HepG2 (cell line): ENCODE data around the gene MYO1G. TPM values are rescaled to one million over a fixed set of nuclear protein-coding genes. Genes with fewer than 3 reads are reported as not detected.

Source experiments
- CREBL2 ChIP-seq: sonication (generic); formaldehyde crosslinking; IDR thresholded peaks from 2 replicates; pipeline ENCODE4 v1.8.1; 2023; ENCODE audit warnings: missing genetic modification reagents, mild to moderate bottlenecking, borderline replicate concordance
- FOXO4 ChIP-seq: sonication (generic); formaldehyde crosslinking; conservative IDR thresholded peaks from 2 replicates; pipeline ENCODE4 v1.8.1; 2023; ENCODE audit warnings: missing genetic modification reagents
- HOXA3 ChIP-seq: sonication (generic); formaldehyde crosslinking; IDR thresholded peaks from 2 replicates; pipeline ENCODE4 v1.5.0; 2020; ENCODE audit warnings: missing genetic modification reagents
- KLF6 ChIP-seq: IDR thresholded peaks from 2 replicates; pipeline ENCODE4 v1.8.0; 2016; ENCODE audit warnings: missing biosample characterization, missing genetic modification reagents
- MAFF ChIP-seq: IDR thresholded peaks from 2 replicates; pipeline ENCODE4 v1.6.1; 2011; ENCODE audit warnings: low read depth, low read length, improper control_type of control experiment
- PPARG ChIP-seq: conservative IDR thresholded peaks from 2 replicates; pipeline ENCODE4 v1.6.1; 2016; ENCODE audit warnings: missing biosample characterization, missing genetic modification reagents
- PREB ChIP-seq: sonication (generic); formaldehyde crosslinking; IDR thresholded peaks from 2 replicates; pipeline ENCODE4 v1.4.0; 2020; ENCODE audit warnings: missing genetic modification reagents
- RAD21 ChIP-seq: fragments of 450-650 bp; formaldehyde crosslinking; IDR thresholded peaks from 2 replicates; pipeline ENCODE4 v1.5.0; 2020; ENCODE audit warnings: mild to moderate bottlenecking
- RELA ChIP-seq: sonication (generic); formaldehyde crosslinking; IDR thresholded peaks from 2 replicates; pipeline ENCODE4 v1.4.0; 2020; ENCODE audit warnings: missing genetic modification reagents
- TCF7L2 ChIP-seq: IDR thresholded peaks from 2 replicates; pipeline ENCODE4 v1.6.1; 2011; ENCODE audit warnings: mild to moderate bottlenecking, low read depth, low read length, moderate library complexity
- ZBTB25 ChIP-seq: IDR thresholded peaks from 2 replicates; pipeline ENCODE4 v1.6.1; 2018; ENCODE audit warnings: missing genetic modification reagents
- ZFX ChIP-seq: sonication (generic); formaldehyde crosslinking; IDR thresholded peaks from 2 replicates; pipeline ENCODE4 v1.4.0; 2020; ENCODE audit warnings: mild to moderate bottlenecking, low read depth, missing genetic modification reagents, moderate library complexity
- ZNF10 ChIP-seq: sonication (generic); formaldehyde crosslinking; IDR thresholded peaks from 2 replicates; pipeline ENCODE4 v1.4.0; 2020; ENCODE audit warnings: mild to moderate bottlenecking, low read depth, missing genetic modification reagents, borderline replicate concordance
- ZNF12 ChIP-seq: sonication (generic); formaldehyde crosslinking; IDR thresholded peaks from 2 replicates; pipeline ENCODE4 v1.5.0; 2020; ENCODE audit warnings: missing genetic modification reagents
- ZNF224 ChIP-seq: sonication (generic); formaldehyde crosslinking; IDR thresholded peaks from 2 replicates; pipeline ENCODE4 v1.5.0; 2020; ENCODE audit warnings: mild to moderate bottlenecking, missing genetic modification reagents
- ZNF607 ChIP-seq: sonication (generic); formaldehyde crosslinking; IDR thresholded peaks from 2 replicates; pipeline ENCODE4 v1.5.1; 2020; ENCODE audit warnings: missing genetic modification reagents, mild to moderate bottlenecking, borderline replicate concordance
- ZNF670 ChIP-seq: sonication (generic); formaldehyde crosslinking; IDR thresholded peaks from 2 replicates; pipeline ENCODE4 v1.8.0; 2022; ENCODE audit warnings: mild to moderate bottlenecking, missing genetic modification reagents, borderline replicate concordance
- ZNF792 ChIP-seq: IDR thresholded peaks from 2 replicates; pipeline ENCODE4 v1.6.1; 2016
- ZSCAN22 ChIP-seq: sonication (generic); formaldehyde crosslinking; IDR thresholded peaks from 2 replicates; pipeline ENCODE4 v1.4.0; 2020; ENCODE audit warnings: mild to moderate bottlenecking, missing genetic modification reagents
- polyA plus RNA-seq, 8 experiments: library from polyadenylated mRNA; depleted of rRNA in 3 of 8; stranded (reverse) in 7 of 8; unstranded in 1 of 8; fragments of >200 nt; fragmentation: Illumina TruSeq in 4 of 8; extraction: Trizol in 4 of 8; gene quantifications; 2 replicates each; pipeline versions ENCODE4 v1.2.1 to v1.2.3, GENCODE V29; 2011 to 2016; ENCODE audit warnings: low read depth in 4 of 8, missing spikeins in 1 of 8, mixed read lengths in 1 of 8; ENCODE audit not compliant: insufficient read depth in 1 of 8
- total RNA-seq, 5 experiments: library from RNA; depleted of rRNA; stranded (reverse); fragments of >200 nt; fragmentation: Illumina TruSeq; extraction: Trizol; gene quantifications; 2 replicates each; pipeline ENCODE4 v1.2.3, GENCODE V29; 2016; ENCODE audit warnings: low read depth in 1 of 5
- TF ChIP-seq, protein P1 (sequence below): sonication (generic); formaldehyde crosslinking; IDR thresholded peaks from 2 replicates; pipeline ENCODE4 v1.4.0; 2020; ENCODE audit warnings: missing genetic modification reagents
- TF ChIP-seq, protein P2 (sequence below): IDR thresholded peaks from 2 replicates; pipeline ENCODE4 v1.6.1; 2016; ENCODE audit warnings: low read depth, borderline replicate concordance

Gene MYO1G
- total and polyA plus RNA-seq, 2 of the 13 experiments (the other 11 are each of a cell fraction or from before 2014, with no cell fraction given), result 0.29 to 1.1 TPM

DNA sequence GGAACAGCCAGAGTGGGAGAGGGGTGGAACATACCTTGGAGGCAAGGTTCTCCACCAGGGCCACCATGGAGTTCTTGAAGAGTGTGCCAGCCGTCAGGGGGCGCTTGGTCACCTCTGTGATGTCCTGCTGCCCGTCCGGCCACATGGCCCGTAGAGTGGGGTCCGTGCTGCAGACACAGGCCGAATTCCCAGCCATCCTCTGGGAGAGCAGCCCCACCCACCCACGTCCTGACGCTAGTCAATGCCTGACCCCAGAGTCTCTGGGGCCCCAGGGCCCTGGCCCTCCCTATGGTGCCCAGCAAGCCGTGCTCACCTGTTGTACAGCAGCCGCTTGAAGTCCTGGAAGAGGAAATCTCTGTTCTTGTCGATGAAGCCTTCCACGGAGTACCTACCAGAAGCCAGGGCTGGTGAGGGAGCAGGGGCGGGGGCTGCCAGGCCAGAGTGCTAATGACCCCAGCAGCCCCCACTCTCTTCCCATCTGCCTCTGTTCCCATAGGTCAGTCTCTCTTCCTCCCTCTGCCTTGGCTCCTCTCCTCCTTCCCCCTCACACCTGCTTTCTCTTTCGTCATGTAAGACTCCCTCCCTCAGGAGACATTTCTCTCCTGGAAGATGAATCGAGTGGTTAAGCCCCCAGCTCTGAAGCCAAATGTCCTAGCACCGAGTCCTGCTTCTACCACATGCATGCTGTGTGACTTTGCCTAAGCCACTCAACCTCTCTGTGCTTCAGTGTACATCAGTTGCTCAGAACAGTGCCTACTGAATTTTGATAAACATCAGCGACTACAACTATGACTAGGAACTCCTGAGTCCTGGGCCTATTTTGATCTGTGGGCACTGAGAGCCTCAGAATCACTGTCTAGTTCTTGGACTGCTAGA lies 11.0 kb downstream of the MYO1G start (continued):
- TF ChIP-seq PREB (no peak), HOXA3 (0 out of 2 replicates have a peak, but pooled peaks have one; percentile 31), MAFF (no peak), TCF7L2 (no peak), KLF6 (CRISPR knock-in tag) (no peak), ZFX (CRISPR knock-in tag) (peak; percentile 72; the same call in 1 of the 2 replicates), ZNF670 (CRISPR knock-in tag) (no peak), ZNF10 (CRISPR knock-in tag) (no peak), ZNF792 (CRISPR knock-in tag) (0 out of 2 replicates have a peak, but pooled peaks have one; percentile 47), ZSCAN22 (CRISPR knock-in tag) (no peak), RELA (CRISPR knock-in tag) (no peak), FOXO4 (no peak), CREBL2 (no peak), PPARG (CRISPR knock-in tag) (no peak), RAD21 (peak; percentile 95), ZNF224 (CRISPR knock-in tag) (peak; percentile 69; the same call in 1 of the 2 replicates), ZNF12 (CRISPR knock-in tag) (peak; percentile 46; the same call in 1 of the 2 replicates), ZBTB25 (CRISPR knock-in tag) (no peak), ZNF607 (CRISPR knock-in tag) (0 out of 2 replicates have a peak, but pooled peaks have one; percentile 42)
- TF ChIP-seq, protein P1, sequence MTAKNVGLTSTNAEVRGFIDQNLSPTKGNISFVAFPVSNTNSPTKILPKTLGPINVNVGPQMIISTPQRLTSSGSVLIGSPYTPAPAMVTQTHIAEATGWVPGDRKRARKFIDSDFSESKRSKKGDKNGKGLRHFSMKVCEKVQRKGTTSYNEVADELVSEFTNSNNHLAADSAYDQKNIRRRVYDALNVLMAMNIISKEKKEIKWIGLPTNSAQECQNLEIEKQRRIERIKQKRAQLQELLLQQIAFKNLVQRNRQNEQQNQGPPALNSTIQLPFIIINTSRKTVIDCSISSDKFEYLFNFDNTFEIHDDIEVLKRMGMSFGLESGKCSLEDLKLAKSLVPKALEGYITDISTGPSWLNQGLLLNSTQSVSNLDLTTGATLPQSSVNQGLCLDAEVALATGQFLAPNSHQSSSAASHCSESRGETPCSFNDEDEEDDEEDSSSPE (CRISPR knock-in tag), result no peak
- TF ChIP-seq, protein P2, sequence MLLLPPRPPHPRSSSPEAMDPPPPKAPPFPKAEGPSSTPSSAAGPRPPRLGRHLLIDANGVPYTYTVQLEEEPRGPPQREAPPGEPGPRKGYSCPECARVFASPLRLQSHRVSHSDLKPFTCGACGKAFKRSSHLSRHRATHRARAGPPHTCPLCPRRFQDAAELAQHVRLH (CRISPR knock-in tag), result no peak
